Mesodermal cell (in vitro differentiated cells): ENCODE measurements around the gene TLL2.
A peak's percentile ranks its signal among the peaks of the same experiment; 100 is the strongest.

Experiments used
- H3K27ac ChIP-seq: 2 replicates; pipeline ENCODE4 v1.7.0; 2013; ENCODE audit warnings: mild to moderate bottlenecking, low read depth, low read length, moderate library complexity; ENCODE audit not compliant: severe bottlenecking
- H3K36me3 ChIP-seq: 2 replicates; pipeline ENCODE4 v1.7.1; 2013; ENCODE audit warnings: mild to moderate bottlenecking, low read length, moderate library complexity; ENCODE audit not compliant: control insufficient read depth, insufficient read depth
- H3K4me1 ChIP-seq: one replicate; pipeline ENCODE4 v1.7.1; 2013; ENCODE audit warnings: mild to moderate bottlenecking, low read length; ENCODE audit not compliant: insufficient read depth, control insufficient read depth, poor library complexity, severe bottlenecking
- H3K4me3 ChIP-seq: 2 replicates; pipeline ENCODE4 v1.7.0; 2013; ENCODE audit warnings: low read length, control low read depth, mild to moderate bottlenecking; ENCODE audit not compliant: insufficient read depth, poor library complexity, severe bottlenecking; ENCODE audit errors: extremely low read depth
- H3K9me3 ChIP-seq: 2 replicates; pipeline ENCODE4 v1.7.1; 2013; ENCODE audit warnings: mild to moderate bottlenecking, low read length, moderate library complexity; ENCODE audit not compliant: control insufficient read depth
- WGBS, 2 experiments: methylation state at CpG; one replicate each; pipeline ENCODE4 v1.1.5; 2013; ENCODE audit warnings: missing lambda C conversion rate in 2 of 2; ENCODE audit not compliant: insufficient coverage in 2 of 2; 5-methylcytosine and 5-hydroxymethylcytosine counted together

TLL2 gene

GRCh38 chr10:96389785-96390184 is 123.9 kb downstream of the TLL2 start:
- Histone ChIP-seq H3K9me3 (no peaks in the 10 kb centered on the region), H3K27ac (no peak overlapping the region), H3K4me3 (no peak overlapping the region), H3K36me3 (no peaks in the 10 kb centered on the region), H3K4me1 (peaks cover 12% of the 10 kb centered on the region)
- 89 to 91% methylated on average over 5 of the region's 5 CpGs for WGBS, 2 experiments

- Histone ChIP-seq H3K4me1 (peaks cover 12% of the 10 kb centered on the region), H3K36me3 (no peaks in the 10 kb centered on the region), H3K4me3 (no peak overlapping the region), H3K27ac (no peak overlapping the region), H3K9me3 (no peaks in the 10 kb centered on the region)
- 88% methylated on average over 3 of the region's 7 CpGs for WGBS, 2 experiments
Observed at GRCh38 chr10:96387601-96388000, 126.1 kb downstream of the TLL2 start.

DNA sequence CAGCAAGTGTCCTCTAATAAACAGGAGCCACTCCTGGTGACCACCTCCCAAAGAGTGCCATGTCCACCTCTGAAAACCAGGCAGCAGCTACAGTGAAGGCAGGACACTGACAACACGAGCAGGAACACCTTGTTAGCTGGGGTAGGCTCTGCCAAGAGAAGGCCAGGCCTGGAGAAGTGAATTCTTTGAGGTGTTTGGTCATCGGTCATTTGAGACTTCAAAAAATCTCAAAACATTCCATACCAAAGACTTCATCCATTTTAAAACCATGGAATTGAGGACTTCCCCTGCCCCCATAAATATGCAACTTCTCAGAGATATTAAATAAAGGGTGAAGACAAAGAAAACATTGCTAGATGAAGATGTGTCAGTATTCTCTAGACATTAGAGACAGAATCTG is 126.6 kb downstream of the TLL2 start:
- no peak overlapping the region for H3K27ac ChIP-seq
- H3K36me3 ChIP-seq, result no peaks in the 10 kb centered on the region
- H3K4me3 ChIP-seq, result no peak overlapping the region
- WGBS, 2 experiments, result no CpG with 5 or more reads among the region's 2 CpGs
- peaks cover 12% of the 10 kb centered on the region for H3K4me1 ChIP-seq
- H3K9me3 ChIP-seq, result no peaks in the 10 kb centered on the region

GRCh38 chr10:96384506-96384905 is 129.2 kb downstream of the TLL2 start:
- H3K4me1 ChIP-seq, result peaks cover 19% of the 10 kb centered on the region
- H3K4me3 ChIP-seq, result no peak overlapping the region
- H3K36me3 ChIP-seq, result no peaks in the 10 kb centered on the region
- H3K9me3 ChIP-seq, result no peaks in the 10 kb centered on the region
- 87% methylated on average over 23 to 25 of the region's 25 CpGs for WGBS, 2 experiments
- no peak overlapping the region for H3K27ac ChIP-seq

GRCh38 chr10:96380821-96381220 is 132.9 kb downstream of the TLL2 start:
- WGBS, 2 experiments, result 95 to 100% methylated on average over 1 to 5 of the region's 7 CpGs
- Histone ChIP-seq H3K4me3 (no peak overlapping the region), H3K27ac (no peak overlapping the region), H3K4me1 (peaks cover 10% of the 10 kb centered on the region), H3K36me3 (no peaks in the 10 kb centered on the region), H3K9me3 (no peaks in the 10 kb centered on the region)

DNA sequence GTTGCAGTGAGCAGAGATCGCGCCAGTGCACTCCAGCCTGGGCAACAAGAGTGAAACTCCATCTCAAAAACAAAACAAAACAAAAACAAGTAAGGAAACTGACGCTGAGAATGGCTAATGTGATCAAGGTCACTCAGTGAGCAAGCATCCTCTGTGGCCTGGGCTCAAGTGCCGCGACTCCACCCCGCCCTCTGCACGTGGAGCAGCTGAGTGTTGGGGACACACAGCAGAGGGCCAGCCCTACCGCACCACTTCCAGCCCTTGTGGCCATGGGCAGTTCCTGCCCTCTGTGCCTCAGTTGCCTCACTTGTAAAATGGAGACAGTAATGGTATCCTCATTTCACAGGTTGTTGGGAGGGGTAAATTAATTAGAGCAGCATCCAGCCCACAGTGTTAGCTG is 134.0 kb downstream of the TLL2 start:
- Histone ChIP-seq H3K4me3 (no peak overlapping the region), H3K27ac (no peak overlapping the region), H3K4me1 (peaks cover 10% of the 10 kb centered on the region), H3K9me3 (no peaks in the 10 kb centered on the region), H3K36me3 (no peaks in the 10 kb centered on the region)
- 80 to 96% methylated on average over 5 to 6 of the region's 8 CpGs for WGBS, 2 experiments

- WGBS, 2 experiments, result 93% methylated on average over 14 of the region's 15 CpGs
- Histone ChIP-seq H3K4me3 (no peak overlapping the region), H3K4me1 (peaks cover 10% of the 10 kb centered on the region), H3K36me3 (no peaks in the 10 kb centered on the region), H3K9me3 (no peaks in the 10 kb centered on the region), H3K27ac (no peak overlapping the region)
Observed at GRCh38 chr10:96378741-96379140, 135.0 kb downstream of the TLL2 start.

DNA sequence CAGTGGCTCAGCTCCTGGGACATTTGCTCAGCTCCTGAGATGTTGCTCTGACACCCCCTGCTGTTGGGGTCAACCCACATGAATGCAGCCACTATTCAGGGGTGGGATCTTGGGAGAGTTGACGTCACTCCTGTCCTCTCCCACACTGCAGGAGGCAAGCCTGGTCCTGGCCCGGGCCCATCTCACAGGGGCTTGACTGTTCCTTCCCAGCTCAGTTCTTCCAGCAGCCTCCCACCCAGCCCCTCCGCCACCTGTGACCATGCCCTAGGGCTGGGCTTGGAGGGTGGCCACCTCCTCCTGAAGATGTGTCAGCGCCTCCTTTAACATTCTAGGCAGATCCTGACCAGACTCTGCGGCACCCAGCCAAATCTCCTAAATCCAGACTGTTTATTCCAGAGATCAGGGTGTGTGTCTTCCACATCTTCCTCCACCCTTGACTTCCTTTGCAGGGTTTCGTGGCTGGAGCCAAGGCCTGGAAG is 135.9 kb downstream of the TLL2 start:
- Histone ChIP-seq H3K9me3 (no peaks in the 10 kb centered on the region), H3K36me3 (no peaks in the 10 kb centered on the region), H3K4me3 (no peak overlapping the region), H3K27ac (no peak overlapping the region), H3K4me1 (peaks cover 10% of the 10 kb centered on the region)
- WGBS, 2 experiments, result 69 to 100% methylated on average over 3 to 4 of the region's 6 CpGs

DNA sequence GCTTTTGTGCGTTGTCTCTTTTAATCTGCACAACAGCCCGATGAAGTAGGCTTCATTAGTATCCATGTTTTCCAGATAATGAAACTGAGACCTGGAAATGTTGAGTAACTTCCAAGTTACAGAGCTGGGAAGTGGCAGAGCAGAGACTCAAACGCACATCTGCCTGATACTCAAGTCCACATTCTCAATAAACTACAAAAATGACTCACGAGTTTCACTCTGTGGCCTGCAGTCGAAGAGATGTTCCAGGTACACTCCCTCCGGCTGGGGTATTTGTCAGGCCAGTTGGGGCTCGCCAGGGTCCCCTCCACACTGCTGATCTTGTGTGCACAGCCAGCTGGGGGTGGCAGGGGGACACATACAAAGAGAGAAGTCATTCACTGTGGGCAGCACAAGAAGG is 137.2 kb downstream of the TLL2 start:
- WGBS, 2 experiments, result 81 to 89% methylated on average over 5 to 6 of the region's 7 CpGs
- Histone ChIP-seq H3K9me3 (no peaks in the 10 kb centered on the region), H3K4me1 (peaks cover 10% of the 10 kb centered on the region), H3K36me3 (no peaks in the 10 kb centered on the region), H3K4me3 (no peak overlapping the region), H3K27ac (no peak overlapping the region)

GRCh38 chr10:96374985-96375830 is 138.5 kb downstream of the TLL2 start:
- whole genome bisulfite sequencing, 2 experiments, result 16 to 21% methylated on average over 26 to 32 of the region's 36 CpGs
- Histone ChIP-seq H3K4me1 (peaks cover 3% of the 10 kb centered on the region), H3K4me3 (peak overlapping the region; percentile 22), H3K27ac (no peak overlapping the region), H3K36me3 (no peaks in the 10 kb centered on the region), H3K9me3 (no peaks in the 10 kb centered on the region)

GRCh38 chr10:96374639-96374984 is 139.1 kb downstream of the TLL2 start:
- Histone ChIP-seq H3K4me3 (no peak overlapping the region), H3K27ac (no peak overlapping the region), H3K36me3 (no peaks in the 10 kb centered on the region), H3K9me3 (no peaks in the 10 kb centered on the region), H3K4me1 (peaks cover 3% of the 10 kb centered on the region)
- WGBS, 2 experiments, result 78 to 81% methylated on average over 8 to 9 of the region's 9 CpGs
